Liver (tissue), 9 donors: ENCODE data around the gene CALML6. TPM values are rescaled to one million over a fixed set of nuclear protein-coding genes. Genes with fewer than 3 reads are reported as not detected.

Source experiments
- DNase-seq: peaks from one replicate; pipeline ENCODE4 v3.0.0-alpha.2; 2017; ENCODE audit warnings: low spot score
- H3K27ac ChIP-seq, 2 donors: one replicate each; pipeline ENCODE4 v1.7.0; 2013; ENCODE audit warnings: inconsistent platforms in 2 of 2, low read length in 2 of 2, control low read depth in 1 of 2, low read depth in 1 of 2, mild to moderate bottlenecking in 1 of 2
- H3K27me3 ChIP-seq, 4 donors: one replicate each; pipeline versions ENCODE4 v1.6.1 to v1.7.0; 2013; ENCODE audit warnings: low read length in 3 of 4, inconsistent platforms in 1 of 4, mild to moderate bottlenecking in 1 of 4, moderate library complexity in 1 of 4; ENCODE audit not compliant: control insufficient read depth in 4 of 4, insufficient read depth in 4 of 4
- H3K36me3 ChIP-seq, 4 donors: one replicate each; pipeline versions ENCODE4 v1.6.1 to v1.7.0; 2013; ENCODE audit warnings: low read length in 3 of 4, mild to moderate bottlenecking in 3 of 4, low read depth in 1 of 4, moderate library complexity in 1 of 4; ENCODE audit not compliant: control insufficient read depth in 4 of 4, insufficient read depth in 3 of 4
- H3K4me1 ChIP-seq, 4 donors: one replicate each; pipeline versions ENCODE4 v1.6.1 to v1.7.0; 2013; ENCODE audit warnings: low read length in 3 of 4, mild to moderate bottlenecking in 3 of 4, moderate library complexity in 1 of 4; ENCODE audit not compliant: control insufficient read depth in 4 of 4, insufficient read depth in 4 of 4
- H3K4me3 ChIP-seq, 3 donors: one replicate each; pipeline versions ENCODE4 v1.6.1 to v1.7.0; 2013; ENCODE audit warnings: low read length in 3 of 3, control low read depth in 1 of 3, low read depth in 1 of 3, mild to moderate bottlenecking in 1 of 3
- H3K9ac ChIP-seq, 2 donors: one replicate each; pipeline ENCODE4 v1.7.0; 2013; ENCODE audit warnings: low read length in 2 of 2, mild to moderate bottlenecking in 2 of 2, moderate library complexity in 2 of 2, control low read depth in 1 of 2, low read depth in 1 of 2
- H3K9me3 ChIP-seq, 4 donors: one replicate each; pipeline versions ENCODE4 v1.6.1 to v1.7.0; 2013; ENCODE audit warnings: low read length in 3 of 4; ENCODE audit not compliant: control insufficient read depth in 4 of 4
- EGR1 ChIP-seq, 2 donors: IDR thresholded peaks; 2 replicates each; pipeline ENCODE4 v1.6.1; 2016 to 2018; ENCODE audit warnings: antibody characterized with exemption in 2 of 2, low read depth in 2 of 2
- FOXA1 ChIP-seq: IDR thresholded peaks from 2 replicates; pipeline ENCODE4 v1.6.1; 2016; ENCODE audit warnings: antibody characterized with exemption
- FOXA2 ChIP-seq: IDR thresholded peaks from 2 replicates; pipeline ENCODE4 v1.6.1; 2016; ENCODE audit warnings: antibody characterized with exemption
- GABPA ChIP-seq, 2 donors: IDR thresholded peaks in 1 of 2; conservative IDR thresholded peaks in 1 of 2; 2 replicates each; pipeline ENCODE4 v1.6.1; 2016; ENCODE audit warnings: antibody characterized with exemption in 2 of 2, mild to moderate bottlenecking in 1 of 2, moderate library complexity in 1 of 2
- HNF4A ChIP-seq, 2 donors: conservative IDR thresholded peaks; 2 replicates each; pipeline ENCODE4 v1.6.1; 2016; ENCODE audit warnings: antibody characterized with exemption in 2 of 2, mild to moderate bottlenecking in 2 of 2
- HNF4G ChIP-seq: IDR thresholded peaks from 2 replicates; pipeline ENCODE4 v1.6.1; 2016; ENCODE audit warnings: antibody characterized with exemption
- JUND ChIP-seq, 2 donors: IDR thresholded peaks; 2 replicates each; pipeline ENCODE4 v1.6.1; 2016; ENCODE audit warnings: antibody characterized with exemption in 2 of 2
- NR2F2 ChIP-seq: IDR thresholded peaks from 2 replicates; pipeline ENCODE4 v1.6.1; 2016; ENCODE audit warnings: antibody characterized with exemption
- RAD21 ChIP-seq, 2 donors: IDR thresholded peaks; 2 replicates each; pipeline ENCODE4 v1.6.1; 2016; ENCODE audit warnings: antibody characterized with exemption in 2 of 2, mild to moderate bottlenecking in 2 of 2
- RXRA ChIP-seq, 2 donors: IDR thresholded peaks; 2 replicates each; pipeline ENCODE4 v1.6.1; 2017 to 2018; ENCODE audit warnings: antibody characterized with exemption in 2 of 2, mild to moderate bottlenecking in 1 of 2
- SP1 ChIP-seq: IDR thresholded peaks from 2 replicates; pipeline ENCODE4 v1.6.1; 2018; ENCODE audit warnings: antibody characterized with exemption, mild to moderate bottlenecking
- TAF1 ChIP-seq: conservative IDR thresholded peaks from 2 replicates; pipeline ENCODE4 v1.6.1; 2016; ENCODE audit warnings: antibody characterized with exemption, mild to moderate bottlenecking
- YY1 ChIP-seq: IDR thresholded peaks from 2 replicates; pipeline ENCODE4 v1.6.1; 2016; ENCODE audit warnings: antibody characterized with exemption, mild to moderate bottlenecking
- WGBS: extraction: QIAGEN DNeasy Blood & Tissue Kit; methylation state at CpG from one replicate; pipeline ENCODE4 v1.1.7; 2013; 5-methylcytosine and 5-hydroxymethylcytosine counted together
- polyA plus RNA-seq, 2 donors: library from polyadenylated mRNA; stranded (reverse) in 1 of 2; unstranded in 1 of 2; fragments of 200-250 nt in 1 of 2; fragments of >200 nt in 1 of 2; fragmentation: Nextera tagmentation in 1 of 2; extraction: Ambion mirVana in 1 of 2; gene quantifications; one replicate each; pipeline versions ENCODE4 v1.2.1 to v1.2.3, GENCODE V29; 2013 to 2015
- total RNA-seq, 2 donors: library from RNA; depleted of rRNA; stranded (reverse); fragments of >200 nt; gene quantifications; one replicate each; pipeline ENCODE4 v1.2.3, GENCODE V29; 2014
- TF ChIP-seq, protein P1 (sequence below): fragments of 150-350 bp; IDR thresholded peaks from 2 replicates; pipeline ENCODE4 v1.5.1; 2017; ENCODE audit warnings: improper control_type of control experiment, low read depth, low read length; ENCODE audit not compliant: missing input control
- TF ChIP-seq, protein P2 (sequence below): IDR thresholded peaks from 2 replicates; pipeline ENCODE4 v1.6.1; 2016; ENCODE audit warnings: antibody characterized with exemption
- TF ChIP-seq, protein P3 (sequence below): IDR thresholded peaks from 2 replicates; pipeline ENCODE4 v1.6.1; 2016; ENCODE audit warnings: antibody characterized with exemption
- TF ChIP-seq, protein P4 (sequence below): IDR thresholded peaks from 2 replicates; pipeline ENCODE4 v1.6.1; 2016; ENCODE audit warnings: antibody characterized with exemption
- donor health status: healthy.
- donor health status: healthy.
- donor health status: healthy.
- donor health status: healthy.
- donor health status: healthy.

CALML6 gene
- total and polyA plus RNA-seq, 4 donors: 0.15 to 0.67 (median 0.47) TPM; not detected in 1

DNA sequence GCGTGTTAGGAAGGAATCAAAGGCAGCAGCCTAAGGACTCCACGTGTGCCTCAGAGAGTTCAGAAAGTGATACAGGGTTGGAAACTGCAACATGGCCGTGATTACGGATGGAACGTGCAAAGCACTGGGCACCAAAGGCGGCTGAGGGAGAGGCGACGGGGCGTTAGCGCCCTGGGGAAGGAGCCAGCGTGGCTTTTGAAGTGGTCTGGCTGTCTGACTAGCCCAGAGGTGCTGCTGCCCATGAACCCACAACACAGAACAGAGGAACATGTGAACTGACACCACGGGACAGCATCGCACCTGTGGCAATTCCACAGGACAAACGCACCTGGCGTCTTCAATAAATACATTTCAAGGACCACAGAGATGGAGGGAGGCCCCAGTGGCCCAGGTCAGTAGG lies 22.0 kb downstream of the CALML6 start:
- 79% methylated on average over 15 of the region's 15 CpGs for WGBS
- DNase-seq: no peak
- Histone ChIP-seq H3K9ac (no peak overlapping the region), H3K4me3 (no peak overlapping the region), H3K36me3 (no peaks in the 10 kb centered on the region), H3K4me1 (peaks cover 2 to 11% (median 6%) of the 10 kb centered on the region in 4 donors), H3K27me3 (no peaks in the 10 kb centered on the region), H3K9me3 (no peaks in the 10 kb centered on the region), H3K27ac (no peak overlapping the region)
- TF ChIP-seq YY1: no peak

DNA sequence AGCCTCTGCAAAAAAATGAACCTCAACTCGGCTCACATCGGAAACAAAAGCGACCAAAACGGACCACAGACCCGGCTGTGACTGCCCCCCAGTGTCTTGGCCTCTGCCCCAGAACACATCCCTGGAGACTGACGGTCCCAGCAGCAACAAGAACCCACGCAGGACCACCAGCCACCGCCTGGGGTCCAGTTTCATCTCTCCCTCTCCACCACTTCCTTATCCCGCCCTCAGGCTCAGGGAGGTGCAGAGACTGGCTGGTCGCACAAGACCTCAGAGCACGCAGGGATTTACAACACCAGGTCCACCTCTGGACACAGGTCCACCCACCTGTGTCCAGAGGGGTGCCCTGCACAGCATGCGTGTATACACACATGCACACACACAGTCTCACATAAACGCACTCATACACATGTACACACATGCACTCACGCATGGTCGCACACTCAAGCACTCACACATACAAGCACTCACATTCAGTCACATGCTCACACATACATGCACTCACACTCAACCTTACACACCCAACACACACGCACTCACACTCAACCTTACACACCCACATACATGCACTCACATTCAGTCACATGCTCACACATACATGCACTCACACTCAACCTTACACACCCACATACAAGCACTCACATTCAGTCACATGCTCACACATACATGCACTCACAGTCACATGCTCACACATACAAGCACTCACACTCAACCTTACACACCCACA lies 22.7 kb downstream of the CALML6 start:
- DNase-seq: no peak
- WGBS: 84% methylated on average over 16 of the region's 16 CpGs
- TF ChIP-seq TAF1: no peak
- no peak for TF ChIP-seq HNF4G
- no peak for TF ChIP-seq RAD21 (IDR thresholded peaks at IDR 0.05)
- TF ChIP-seq FOXA1: no peak
- no peak for TF ChIP-seq YY1
- no peak for TF ChIP-seq GABPA (IDR thresholded peaks at IDR 0.05 in 1 of 2, conservative IDR thresholded peaks at IDR 0.05 in 1 of 2)
- TF ChIP-seq, protein P1, sequence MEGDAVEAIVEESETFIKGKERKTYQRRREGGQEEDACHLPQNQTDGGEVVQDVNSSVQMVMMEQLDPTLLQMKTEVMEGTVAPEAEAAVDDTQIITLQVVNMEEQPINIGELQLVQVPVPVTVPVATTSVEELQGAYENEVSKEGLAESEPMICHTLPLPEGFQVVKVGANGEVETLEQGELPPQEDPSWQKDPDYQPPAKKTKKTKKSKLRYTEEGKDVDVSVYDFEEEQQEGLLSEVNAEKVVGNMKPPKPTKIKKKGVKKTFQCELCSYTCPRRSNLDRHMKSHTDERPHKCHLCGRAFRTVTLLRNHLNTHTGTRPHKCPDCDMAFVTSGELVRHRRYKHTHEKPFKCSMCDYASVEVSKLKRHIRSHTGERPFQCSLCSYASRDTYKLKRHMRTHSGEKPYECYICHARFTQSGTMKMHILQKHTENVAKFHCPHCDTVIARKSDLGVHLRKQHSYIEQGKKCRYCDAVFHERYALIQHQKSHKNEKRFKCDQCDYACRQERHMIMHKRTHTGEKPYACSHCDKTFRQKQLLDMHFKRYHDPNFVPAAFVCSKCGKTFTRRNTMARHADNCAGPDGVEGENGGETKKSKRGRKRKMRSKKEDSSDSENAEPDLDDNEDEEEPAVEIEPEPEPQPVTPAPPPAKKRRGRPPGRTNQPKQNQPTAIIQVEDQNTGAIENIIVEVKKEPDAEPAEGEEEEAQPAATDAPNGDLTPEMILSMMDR: no peak
- TF ChIP-seq FOXA2: no peak
- TF ChIP-seq SP1: no peak
- TF ChIP-seq EGR1 (IDR thresholded peaks at IDR 0.05; ENCODE audit: low read depth in 2 of 2): no peak
- TF ChIP-seq, protein P2, sequence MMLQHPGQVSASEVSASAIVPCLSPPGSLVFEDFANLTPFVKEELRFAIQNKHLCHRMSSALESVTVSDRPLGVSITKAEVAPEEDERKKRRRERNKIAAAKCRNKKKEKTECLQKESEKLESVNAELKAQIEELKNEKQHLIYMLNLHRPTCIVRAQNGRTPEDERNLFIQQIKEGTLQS: no peak
- no peak for TF ChIP-seq RXRA (IDR thresholded peaks at IDR 0.05)
- TF ChIP-seq, protein P3, sequence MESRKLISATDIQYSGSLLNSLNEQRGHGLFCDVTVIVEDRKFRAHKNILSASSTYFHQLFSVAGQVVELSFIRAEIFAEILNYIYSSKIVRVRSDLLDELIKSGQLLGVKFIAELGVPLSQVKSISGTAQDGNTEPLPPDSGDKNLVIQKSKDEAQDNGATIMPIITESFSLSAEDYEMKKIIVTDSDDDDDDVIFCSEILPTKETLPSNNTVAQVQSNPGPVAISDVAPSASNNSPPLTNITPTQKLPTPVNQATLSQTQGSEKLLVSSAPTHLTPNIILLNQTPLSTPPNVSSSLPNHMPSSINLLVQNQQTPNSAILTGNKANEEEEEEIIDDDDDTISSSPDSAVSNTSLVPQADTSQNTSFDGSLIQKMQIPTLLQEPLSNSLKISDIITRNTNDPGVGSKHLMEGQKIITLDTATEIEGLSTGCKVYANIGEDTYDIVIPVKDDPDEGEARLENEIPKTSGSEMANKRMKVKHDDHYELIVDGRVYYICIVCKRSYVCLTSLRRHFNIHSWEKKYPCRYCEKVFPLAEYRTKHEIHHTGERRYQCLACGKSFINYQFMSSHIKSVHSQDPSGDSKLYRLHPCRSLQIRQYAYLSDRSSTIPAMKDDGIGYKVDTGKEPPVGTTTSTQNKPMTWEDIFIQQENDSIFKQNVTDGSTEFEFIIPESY: no peak
- no peak for TF ChIP-seq NR2F2
- no peak for TF ChIP-seq JUND (IDR thresholded peaks at IDR 0.05)
- TF ChIP-seq, protein P4, sequence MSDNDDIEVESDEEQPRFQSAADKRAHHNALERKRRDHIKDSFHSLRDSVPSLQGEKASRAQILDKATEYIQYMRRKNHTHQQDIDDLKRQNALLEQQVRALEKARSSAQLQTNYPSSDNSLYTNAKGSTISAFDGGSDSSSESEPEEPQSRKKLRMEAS: no peak
- Histone ChIP-seq H3K36me3 (no peaks in the 10 kb centered on the region), H3K4me3 (no peak overlapping the region), H3K9ac (no peak overlapping the region), H3K4me1 (peaks cover 2 to 13% (median 6%) of the 10 kb centered on the region in 4 donors), H3K27me3 (no peaks in the 10 kb centered on the region), H3K9me3 (no peaks in the 10 kb centered on the region), H3K27ac (no peak overlapping the region)

DNA sequence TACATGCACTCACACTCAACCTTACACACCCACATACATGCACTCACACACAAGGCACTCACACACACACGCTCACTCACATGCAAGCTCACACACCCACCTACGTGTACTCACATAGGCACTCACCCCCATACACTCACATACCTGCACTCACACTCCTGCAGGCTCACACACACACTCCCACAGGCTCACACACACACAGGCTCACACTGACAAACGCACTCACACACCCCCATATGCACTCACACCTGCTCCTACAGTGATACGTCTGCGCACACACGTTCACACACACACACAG lies 23.2 kb downstream of the CALML6 start:
- H3K9ac ChIP-seq: no peak overlapping the region
- H3K4me1 ChIP-seq: peaks cover 2 to 13% (median 6%) of the 10 kb centered on the region in 4 donors
- no peak for DNase-seq
- no peak overlapping the region for H3K4me3 ChIP-seq
- no peaks in the 10 kb centered on the region for H3K36me3 ChIP-seq
- no peaks in the 10 kb centered on the region for H3K9me3 ChIP-seq
- 79% methylated on average over 6 of the region's 6 CpGs for WGBS
- H3K27me3 ChIP-seq: no peaks in the 10 kb centered on the region
- no peak overlapping the region for H3K27ac ChIP-seq
- TF ChIP-seq, protein P2: no peak
- TF ChIP-seq GABPA (IDR thresholded peaks at IDR 0.05 in 1 of 2, conservative IDR thresholded peaks at IDR 0.05 in 1 of 2): no peak
- TF ChIP-seq HNF4G: no peak
- no peak for TF ChIP-seq JUND (IDR thresholded peaks at IDR 0.05)
- TF ChIP-seq, protein P4: no peak
- TF ChIP-seq NR2F2: no peak
- TF ChIP-seq RXRA (IDR thresholded peaks at IDR 0.05): no peak
- TF ChIP-seq, protein P3: no peak
- no peak for TF ChIP-seq HNF4A (conservative IDR thresholded peaks at IDR 0.05)
- TF ChIP-seq EGR1 (IDR thresholded peaks at IDR 0.05; ENCODE audit: low read depth in 2 of 2): no peak
- TF ChIP-seq YY1: no peak
